H9 (cell line): ENCODE results near the gene GRID1. TPM values are rescaled to one million over a fixed set of nuclear protein-coding genes. Genes with fewer than 3 reads are reported as not detected.
A peak's percentile ranks its signal among the peaks of the same experiment; 100 is the strongest.

Experiments
- DNase-seq: peaks from one replicate; pipeline ENCODE4 v3.0.0-alpha.2; 2017
- H2AFZ ChIP-seq: one replicate; pipeline ENCODE4 v1.6.1; 2013; ENCODE audit warnings: mild to moderate bottlenecking, low read length, control low read depth, moderate library complexity
- H2AK5ac ChIP-seq: 2 replicates; pipeline ENCODE4 v1.6.1; 2013; ENCODE audit warnings: low read length, control low read depth, mixed read lengths; ENCODE audit not compliant: insufficient read length
- H2BK120ac ChIP-seq: one replicate; pipeline ENCODE4 v1.6.1; 2013; ENCODE audit warnings: low read depth, mild to moderate bottlenecking, low read length, control low read depth, inconsistent platforms; ENCODE audit not compliant: poor library complexity, severe bottlenecking
- H2BK12ac ChIP-seq: 2 replicates; pipeline ENCODE4 v1.6.1; 2013; ENCODE audit warnings: low read length, control low read depth, mixed read lengths, low read depth; ENCODE audit not compliant: insufficient read length
- H2BK15ac ChIP-seq: 2 replicates; pipeline ENCODE4 v1.6.1; 2013; ENCODE audit warnings: low read depth, low read length, control low read depth
- H2BK20ac ChIP-seq: one replicate; pipeline ENCODE4 v1.6.1; 2013; ENCODE audit warnings: low read depth, mild to moderate bottlenecking, low read length, control low read depth, inconsistent platforms; ENCODE audit not compliant: poor library complexity, severe bottlenecking
- H2BK5ac ChIP-seq: 2 replicates; pipeline ENCODE4 v1.6.1; 2013; ENCODE audit warnings: low read length, control low read depth, mixed read lengths; ENCODE audit not compliant: insufficient read length
- H3K14ac ChIP-seq: 2 replicates; pipeline ENCODE4 v1.6.1; 2013; ENCODE audit warnings: low read length, control low read depth; ENCODE audit not compliant: insufficient read depth
- H3K18ac ChIP-seq: 2 replicates; pipeline ENCODE4 v1.6.1; 2013; ENCODE audit warnings: low read depth, mild to moderate bottlenecking, mixed read lengths, low read length, control low read depth; ENCODE audit not compliant: insufficient read length
- H3K23ac ChIP-seq: 2 replicates; pipeline ENCODE4 v1.6.1; 2013; ENCODE audit warnings: low read length, control low read depth, mixed read lengths, low read depth; ENCODE audit not compliant: insufficient read length
- H3K23me2 ChIP-seq: 2 replicates; pipeline ENCODE4 v1.6.1; 2013; ENCODE audit warnings: low read depth, mild to moderate bottlenecking, mixed read lengths, low read length, control low read depth; ENCODE audit not compliant: insufficient read length, poor library complexity, severe bottlenecking
- H3K27ac ChIP-seq: 2 replicates; pipeline ENCODE4 v1.5.1; 2013; ENCODE audit warnings: low read length, control low read depth, mixed read lengths, low read depth; ENCODE audit not compliant: insufficient read length
- H3K27me3 ChIP-seq: 2 replicates; pipeline ENCODE4 v1.6.1; 2013; ENCODE audit warnings: low read length, control low read depth, inconsistent platforms; ENCODE audit not compliant: insufficient read depth
- H3K4ac ChIP-seq: 2 replicates; pipeline ENCODE4 v1.6.1; 2013; ENCODE audit warnings: low read depth, mild to moderate bottlenecking, control low read depth, inconsistent platforms, low read length, moderate library complexity
- H3K4me1 ChIP-seq: 2 replicates; pipeline ENCODE4 v1.6.1; 2013; ENCODE audit warnings: low read length, control low read depth, inconsistent platforms; ENCODE audit not compliant: insufficient read depth
- H3K4me2 ChIP-seq: 2 replicates; pipeline ENCODE4 v1.6.1; 2013; ENCODE audit warnings: low read length, control low read depth, mixed read lengths; ENCODE audit not compliant: insufficient read length, insufficient read depth
- H3K56ac ChIP-seq: 2 replicates; pipeline ENCODE4 v1.6.1; 2013; ENCODE audit warnings: low read depth, mild to moderate bottlenecking, mixed read lengths, low read length, control low read depth; ENCODE audit not compliant: insufficient read length
- H3K79me1 ChIP-seq: 2 replicates; pipeline ENCODE4 v1.6.1; 2013; ENCODE audit warnings: low read depth, mild to moderate bottlenecking, moderate library complexity, low read length, control low read depth, inconsistent platforms; ENCODE audit not compliant: insufficient read depth, poor library complexity, severe bottlenecking
- H3K79me2 ChIP-seq: 2 replicates; pipeline ENCODE4 v1.6.1; 2013; ENCODE audit warnings: low read length, control low read depth, inconsistent platforms; ENCODE audit not compliant: insufficient read depth
- H3K9ac ChIP-seq: 2 replicates; pipeline ENCODE4 v1.6.1; 2013; ENCODE audit warnings: low read length, control low read depth, mixed read lengths; ENCODE audit not compliant: insufficient read length; ENCODE audit errors: extremely low read depth
- H3K9me3 ChIP-seq: one replicate; pipeline ENCODE4 v1.6.1; 2013; ENCODE audit warnings: low read depth, low read length, inconsistent platforms; ENCODE audit not compliant: control insufficient read depth
- H3T11ph ChIP-seq: one replicate; pipeline ENCODE4 v1.6.1; 2013; ENCODE audit warnings: mild to moderate bottlenecking, low read length, control low read depth, inconsistent platforms
- H4K20me1 ChIP-seq: one replicate; pipeline ENCODE4 v1.6.1; 2013; ENCODE audit not compliant: control insufficient read depth, insufficient read length, insufficient read depth
- H4K5ac ChIP-seq: 2 replicates; pipeline ENCODE4 v1.6.1; 2013; ENCODE audit warnings: low read depth, mild to moderate bottlenecking, mixed read lengths, low read length, control low read depth; ENCODE audit not compliant: insufficient read length
- H4K8ac ChIP-seq: replicated peaks from 2 replicates; pipeline ENCODE4 v1.6.1; 2013; ENCODE audit warnings: low read length, control low read depth, mixed read lengths, low read depth; ENCODE audit not compliant: insufficient read length
- H4K91ac ChIP-seq: 2 replicates; pipeline ENCODE4 v1.6.1; 2013; ENCODE audit warnings: low read depth, mild to moderate bottlenecking, moderate library complexity, mixed read lengths, low read length, control low read depth; ENCODE audit not compliant: insufficient read length
- H3K27ac Mint-ChIP-seq, 3 experiments: 2 replicates in 2 of 3; 3 replicates in 1 of 3; pipeline ENCODE4 v1.8.0; 2020 to 2021; ENCODE audit warnings: mixed read lengths in 3 of 3, mild to moderate bottlenecking in 1 of 3, moderate library complexity in 1 of 3
- H3K27me3 Mint-ChIP-seq: 2 replicates; pipeline ENCODE4 v1.8.0; 2021; ENCODE audit warnings: low read depth, mild to moderate bottlenecking, moderate library complexity, mixed read lengths
- H3K36me3 Mint-ChIP-seq, 3 experiments: 2 replicates in 2 of 3; 3 replicates in 1 of 3; pipeline ENCODE4 v1.8.0; 2020 to 2021; ENCODE audit warnings: low read depth in 3 of 3, mixed read lengths in 3 of 3; ENCODE audit not compliant: insufficient read depth in 1 of 3
- H3K4me1 Mint-ChIP-seq, 2 experiments: 2 replicates each; pipeline ENCODE4 v1.8.0; 2020; ENCODE audit warnings: mixed read lengths in 2 of 2
- H3K4me3 Mint-ChIP-seq, 2 experiments: 2 replicates in 1 of 2; 3 replicates in 1 of 2; pipeline ENCODE4 v1.8.0; 2020 to 2021; ENCODE audit warnings: mild to moderate bottlenecking in 2 of 2, mixed read lengths in 2 of 2, moderate library complexity in 1 of 2
- H3K9me3 Mint-ChIP-seq, 2 experiments: 2 replicates in 1 of 2; 3 replicates in 1 of 2; pipeline ENCODE4 v1.8.0; 2020; ENCODE audit warnings: mild to moderate bottlenecking in 2 of 2, mixed read lengths in 2 of 2, moderate library complexity in 1 of 2
- CTCF ChIP-seq: fragments of 200-600 bp; sonication (generic); conservative IDR thresholded peaks from 3 replicates; pipeline ENCODE4 v1.8.0; 2021; ENCODE audit warnings: antibody characterized with exemption, mild to moderate bottlenecking
- WGBS: extraction: QIAGEN DNeasy Blood & Tissue Kit; methylation state at CpG from one replicate; pipeline ENCODE4 v1.1.7; 2013; ENCODE audit warnings: missing lambda C conversion rate, low lambda C conversion rate, mixed read lengths; ENCODE audit not compliant: insufficient read length; ENCODE audit errors: extremely low coverage; 5-methylcytosine and 5-hydroxymethylcytosine counted together
- total RNA-seq: library from RNA; stranded (reverse); gene quantifications from 2 replicates; pipeline ENCODE4 v1.2.1, GENCODE V29; 2021

GRID1 gene
- total RNA-seq, 1 experiment from 2014 or later: 0.35 TPM

- no peak overlapping the region for H2BK15ac ChIP-seq
- H2AK5ac ChIP-seq: no peak overlapping the region
- no peak overlapping the region for H2BK12ac ChIP-seq
- no peak overlapping the region for H2BK120ac ChIP-seq
- peak overlapping the region in 1 of 3 experiments; percentile 94; a peak in 1 of 7 replicates for H3K27ac Mint-ChIP-seq
- H3K4me1 Mint-ChIP-seq: peaks cover 38 to 44% of the 10 kb centered on the region in 2 experiments
- no peak overlapping the region for H2AFZ ChIP-seq
- no peaks in the 10 kb centered on the region for H3K23me2 ChIP-seq
- H3K23ac ChIP-seq: no peak overlapping the region
- H3K9me3 ChIP-seq: no peaks in the 10 kb centered on the region
- no peak overlapping the region for H3K14ac ChIP-seq
- H3K56ac ChIP-seq: no peak overlapping the region
- H2BK20ac ChIP-seq: no peak overlapping the region
- no peak overlapping the region; a peak in 1 of 5 replicates for H3K4me3 Mint-ChIP-seq
- H3K27ac ChIP-seq: no peak overlapping the region
- no CpG with 5 or more reads among the region's 29 CpGs for WGBS
- H3K4me1 ChIP-seq: no peaks in the 10 kb centered on the region; the same call in 1 of the 2 replicates
- no peak overlapping the region for H3K9ac ChIP-seq
- H3K4me2 ChIP-seq: no peak overlapping the region
- no peak overlapping the region for H4K5ac ChIP-seq
- peaks cover 2 to 3% of the 10 kb centered on the region in 2 experiments; a peak in 2 of 5 replicates for H3K9me3 Mint-ChIP-seq
- no peaks in the 10 kb centered on the region for H4K20me1 ChIP-seq
- H3K79me2 ChIP-seq: no peaks in the 10 kb centered on the region
- H4K8ac ChIP-seq: no peak overlapping the region
- H3K36me3 Mint-ChIP-seq: no peaks in the 10 kb centered on the region
- H3K27me3 Mint-ChIP-seq: peaks cover 27% of the 10 kb centered on the region
- no peak overlapping the region for H4K91ac ChIP-seq
- H3K4ac ChIP-seq: no peak overlapping the region
- H3T11ph ChIP-seq: no peak overlapping the region
- no peaks in the 10 kb centered on the region for H3K79me1 ChIP-seq
- no peak for TF ChIP-seq CTCF
- H3K27me3 ChIP-seq: no peaks in the 10 kb centered on the region
- no peak overlapping the region for H2BK5ac ChIP-seq
- DNase-seq: peak; percentile 46
- no peak overlapping the region for H3K18ac ChIP-seq
Observed at GRCh38 chr10:86262688-86263181, 103.9 kb downstream of the GRID1 start.
